SJSA1 (cell line): Measurements from ENCODE around the gene LRRC37A3. TPM values are rescaled to one million over a fixed set of nuclear protein-coding genes. Genes with fewer than 3 reads are reported as not detected.
"Not testable (repeated sequence)": the region's sequence is repeated elsewhere in the genome, so short reads cannot be mapped to it uniquely, and the experiment has no call there.

ENCODE experiments used
- DNase-seq, 2 experiments: peaks; one replicate each; pipeline ENCODE4 v3.0.0-alpha.2; 2015 to 2020; ENCODE audit warnings: low spot score in 2 of 2, low read depth in 1 of 2
- H3K27ac ChIP-seq: fragments of 250-450 bp; sonication (Bioruptor Pico); 2 replicates; pipeline ENCODE4 v1.5.1; 2020; ENCODE audit warnings: mild to moderate bottlenecking, moderate library complexity
- H3K27me3 ChIP-seq: fragments of 250-450 bp; sonication (Bioruptor Pico); replicated peaks from 2 replicates; pipeline ENCODE4 v1.5.1; 2020; ENCODE audit warnings: mild to moderate bottlenecking, moderate library complexity
- H3K36me3 ChIP-seq: fragments of 250-450 bp; sonication (Bioruptor Pico); 2 replicates; pipeline ENCODE4 v1.5.1; 2020; ENCODE audit warnings: mild to moderate bottlenecking
- H3K4me1 ChIP-seq: fragments of 250-450 bp; sonication (Bioruptor Pico); replicated peaks from 2 replicates; pipeline ENCODE4 v1.6.1; 2021; ENCODE audit warnings: mild to moderate bottlenecking
- H3K4me3 ChIP-seq: fragments of 250-450 bp; sonication (Bioruptor Pico); 2 replicates; pipeline ENCODE4 v1.5.1; 2020; ENCODE audit warnings: mild to moderate bottlenecking
- H3K9me3 ChIP-seq: fragments of 250-450 bp; sonication (Bioruptor Pico); replicated peaks from 2 replicates; pipeline ENCODE4 v1.5.1; 2020; ENCODE audit warnings: mild to moderate bottlenecking
- total RNA-seq: library from RNA; depleted of rRNA; stranded (reverse); fragments of >200 nt; shearing (Covaris generic); gene quantifications from 2 replicates; pipeline ENCODE4 v1.2.3, GENCODE V29; 2014

LRRC37A3 gene
- total RNA-seq, 1 experiment from 2014 or later, result 3.0 TPM

GRCh38 chr17:64936117-64936516, 16.8 kb upstream of the LRRC37A3 start:
- no peaks in the 10 kb centered on the region for H3K36me3 ChIP-seq
- H3K4me3 ChIP-seq, result no peak overlapping the region
- H3K27ac ChIP-seq, result no peak overlapping the region
- no peaks in the 10 kb centered on the region for H3K4me1 ChIP-seq
- no peaks in the 10 kb centered on the region for H3K27me3 ChIP-seq
- no peaks in the 10 kb centered on the region for H3K9me3 ChIP-seq
- DNase-seq, result no peak

DNA sequence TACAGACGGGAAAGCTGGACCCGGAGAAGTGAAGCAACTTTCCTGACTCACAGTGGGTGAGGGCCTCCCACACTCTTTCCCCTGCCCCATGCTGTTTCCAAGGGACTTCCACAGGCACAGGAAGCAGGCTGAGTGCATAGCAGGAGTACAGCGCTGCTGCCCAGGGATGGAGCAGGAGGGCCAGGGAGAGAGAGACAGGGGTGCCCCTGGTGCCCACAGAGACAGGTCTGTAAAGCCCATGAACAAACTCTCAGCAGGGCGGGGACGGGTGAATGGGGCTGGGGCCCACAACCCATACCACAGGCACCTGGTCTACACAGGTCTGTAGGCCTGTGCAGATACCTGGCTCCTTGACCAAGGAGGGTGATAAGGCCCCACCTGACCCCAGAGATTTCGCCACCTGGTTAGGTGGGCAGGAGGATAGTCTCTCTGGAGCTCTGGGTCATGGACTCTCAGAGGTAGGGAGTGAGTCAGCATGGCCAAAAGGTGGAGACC, 15.1 kb upstream of the LRRC37A3 start:
- not testable (repeated sequence) for DNase-seq, H3K4me3 ChIP-seq, H3K4me1 ChIP-seq, H3K36me3 ChIP-seq, H3K9me3 ChIP-seq, H3K27ac ChIP-seq, H3K27me3 ChIP-seq

GRCh38 chr17:64932850-64933249, 13.6 kb upstream of the LRRC37A3 start:
- not testable (repeated sequence) for H3K27me3 ChIP-seq, H3K4me3 ChIP-seq, DNase-seq, H3K4me1 ChIP-seq, H3K27ac ChIP-seq, H3K9me3 ChIP-seq, H3K36me3 ChIP-seq

- H3K4me1 ChIP-seq, result peaks cover 12% of the 10 kb centered on the region
These were observed 11.1 kb upstream of the LRRC37A3 start for GRCh38 chr17:64930374-64930773.

DNA sequence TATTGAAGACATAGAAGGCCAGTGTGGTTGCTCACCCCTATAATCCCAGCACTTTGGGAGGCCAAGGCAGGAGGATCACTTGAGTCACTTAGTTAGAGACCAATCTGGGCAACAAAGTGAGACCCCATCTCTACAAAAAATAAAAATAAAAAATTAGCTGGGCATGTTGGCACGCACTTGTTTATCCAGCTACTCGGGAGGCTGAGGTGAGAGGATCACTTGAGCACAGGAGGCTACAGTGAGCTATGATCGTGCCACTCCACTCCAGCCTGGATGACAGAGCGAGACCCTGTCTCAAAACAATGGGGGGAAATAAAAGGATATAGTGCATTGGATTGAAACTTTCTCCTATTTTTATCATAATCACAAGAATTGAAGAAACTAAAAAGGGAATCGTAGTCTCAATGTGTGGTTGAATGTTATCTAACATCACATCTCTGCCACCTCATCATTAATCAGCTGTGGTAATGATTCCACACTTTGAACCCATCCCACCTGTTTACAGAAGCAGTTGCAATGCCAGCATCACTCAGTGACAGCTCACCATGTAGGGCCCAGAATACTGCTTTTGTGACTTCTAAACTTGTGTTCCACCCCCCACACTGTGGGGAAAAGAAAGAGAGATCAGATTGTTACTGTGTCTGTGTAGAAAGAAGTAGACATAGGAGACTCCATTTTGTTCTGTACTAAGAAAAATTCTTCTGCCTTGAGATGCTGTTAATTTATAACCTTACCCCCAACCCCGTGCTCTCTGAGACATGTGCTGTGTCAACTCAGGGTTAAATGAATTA, 10.3 kb upstream of the LRRC37A3 start:
- Histone ChIP-seq H3K27ac (peak overlapping the region; percentile 33), H3K4me1 (peaks cover 12% of the 10 kb centered on the region)
- peak; percentile 67 to 78 for DNase-seq
- not testable (repeated sequence) for H3K36me3 ChIP-seq, H3K4me3 ChIP-seq, H3K9me3 ChIP-seq, H3K27me3 ChIP-seq

More at GRCh38 chr17:64930374-64930773, 11.1 kb upstream of the LRRC37A3 start:
- H3K36me3 ChIP-seq, H3K4me3 ChIP-seq, DNase-seq, H3K27me3 ChIP-seq, H3K9me3 ChIP-seq: not testable (repeated sequence)
- H3K27ac ChIP-seq, result peak overlapping the region; percentile 33; the same call in 1 of the 2 replicates

GRCh38 chr17:64928701-64929100, 9.4 kb upstream of the LRRC37A3 start:
- H3K4me3 ChIP-seq, H3K9me3 ChIP-seq, H3K27me3 ChIP-seq, H3K27ac ChIP-seq, H3K36me3 ChIP-seq, DNase-seq: not testable (repeated sequence)
- H3K4me1 ChIP-seq, result peaks cover 12% of the 10 kb centered on the region

DNA sequence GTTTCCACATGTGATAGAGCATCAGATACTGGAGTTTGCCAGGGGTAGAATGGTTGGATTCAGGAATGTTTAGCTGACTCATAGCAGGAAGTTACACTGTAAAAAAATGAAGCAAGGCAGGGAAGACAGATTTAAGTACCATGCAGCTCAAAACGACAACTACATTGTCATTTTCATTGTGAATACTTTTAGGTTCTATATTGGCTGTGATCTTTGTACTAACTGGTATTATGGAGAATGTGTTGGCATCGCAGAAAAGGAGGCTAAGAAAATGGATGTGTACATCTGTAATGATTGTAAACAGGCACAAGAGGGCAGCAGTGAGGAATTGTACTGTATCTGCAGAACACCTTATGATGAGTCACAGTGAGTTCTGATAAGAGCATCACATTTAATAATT, 8.2 kb upstream of the LRRC37A3 start:
- H3K27me3 ChIP-seq, H3K4me3 ChIP-seq: not testable (repeated sequence)

GRCh38 chr17:64926430-64926829, 7.2 kb upstream of the LRRC37A3 start:
- not testable (repeated sequence) for DNase-seq, H3K36me3 ChIP-seq, H3K27me3 ChIP-seq, H3K27ac ChIP-seq, H3K4me3 ChIP-seq, H3K9me3 ChIP-seq
- peaks cover 12% of the 10 kb centered on the region for H3K4me1 ChIP-seq

More for the DNA sequence above, 8.2 kb upstream of the LRRC37A3 start:
- not testable (repeated sequence) for H3K9me3 ChIP-seq, H3K36me3 ChIP-seq
- peak; percentile 77 to 84 for DNase-seq
- Histone ChIP-seq H3K4me1 (peaks cover 12% of the 10 kb centered on the region), H3K27ac (peak overlapping the region; percentile 26)

DNA sequence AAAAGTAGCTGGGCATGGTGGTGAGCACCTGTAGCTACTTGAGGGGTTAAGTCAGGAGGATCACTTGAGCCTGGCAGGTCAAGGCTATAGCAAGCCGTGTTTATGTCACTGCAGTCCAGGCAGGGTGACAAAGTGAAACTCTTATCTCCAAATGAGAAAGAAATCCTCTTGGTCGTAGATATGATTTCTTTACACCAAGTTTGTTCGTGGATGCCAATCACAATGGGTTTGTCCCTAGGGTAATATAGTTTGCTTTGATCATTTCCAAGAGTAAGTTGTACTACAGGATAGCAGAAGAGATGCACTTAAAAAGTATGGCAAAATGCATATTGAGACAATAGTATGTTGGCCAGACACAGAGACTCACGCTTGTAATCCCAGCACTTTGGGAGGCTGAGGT, 6.0 kb upstream of the LRRC37A3 start:
- H3K9me3 ChIP-seq, H3K36me3 ChIP-seq, H3K27ac ChIP-seq, H3K27me3 ChIP-seq, DNase-seq, H3K4me1 ChIP-seq, H3K4me3 ChIP-seq: not testable (repeated sequence)

DNA sequence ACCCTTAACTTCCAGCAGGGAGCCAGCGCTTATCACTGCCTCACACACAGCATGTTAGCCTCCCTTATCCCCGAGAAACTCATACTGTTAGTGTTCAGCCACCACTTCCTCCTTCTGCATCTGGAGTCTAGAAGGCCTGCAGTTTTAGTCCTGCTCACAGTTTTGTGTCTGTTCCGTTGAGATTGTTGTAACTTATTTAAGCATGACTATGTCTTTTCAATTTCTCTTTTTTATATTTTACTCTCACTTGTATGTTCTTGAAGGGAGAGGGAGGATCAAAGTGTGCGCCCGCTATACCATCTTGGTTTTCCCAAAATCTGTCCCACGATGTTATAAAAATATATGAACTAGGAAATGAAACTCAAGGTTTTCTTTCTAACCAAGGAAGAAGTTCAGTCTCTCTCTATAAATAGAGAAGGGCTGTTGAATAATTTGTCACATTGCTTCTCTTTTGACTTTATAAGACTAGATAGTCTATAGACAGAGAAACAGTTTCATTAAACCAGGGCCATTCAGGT, 3.8 kb upstream of the LRRC37A3 start:
- H3K36me3 ChIP-seq, H3K27ac ChIP-seq, H3K4me1 ChIP-seq, H3K9me3 ChIP-seq, DNase-seq, H3K4me3 ChIP-seq, H3K27me3 ChIP-seq: not testable (repeated sequence)

- H3K36me3 ChIP-seq, result peaks cover 3% of the 10 kb centered on the region; the same call in 1 of the 2 replicates
- DNase-seq, result no peak
- H3K4me3 ChIP-seq, result no peak overlapping the region
- no peaks in the 10 kb centered on the region for H3K27me3 ChIP-seq
- H3K9me3 ChIP-seq, result 0 out of 2 replicates have a peak, but pooled peaks cover 2% of the 10 kb centered on the region
- H3K27ac ChIP-seq, result no peak overlapping the region
- peaks cover 5% of the 10 kb centered on the region for H3K4me1 ChIP-seq
These were observed 1.3 kb upstream of the LRRC37A3 start for GRCh38 chr17:64920419-64921172.

- Histone ChIP-seq H3K4me3 (peak overlapping the region; percentile 70), H3K36me3 (peaks cover 3% of the 10 kb centered on the region; the same call in 1 of the 2 replicates), H3K27ac (peak overlapping the region; percentile 59), H3K4me1 (peaks cover 5% of the 10 kb centered on the region), H3K9me3 (0 out of 2 replicates have a peak, but pooled peaks cover 2% of the 10 kb centered on the region), H3K27me3 (no peaks in the 10 kb centered on the region)
- DNase-seq, result no peak
These were observed 744 bp upstream of the LRRC37A3 start for GRCh38 chr17:64920026-64920418.

DNA sequence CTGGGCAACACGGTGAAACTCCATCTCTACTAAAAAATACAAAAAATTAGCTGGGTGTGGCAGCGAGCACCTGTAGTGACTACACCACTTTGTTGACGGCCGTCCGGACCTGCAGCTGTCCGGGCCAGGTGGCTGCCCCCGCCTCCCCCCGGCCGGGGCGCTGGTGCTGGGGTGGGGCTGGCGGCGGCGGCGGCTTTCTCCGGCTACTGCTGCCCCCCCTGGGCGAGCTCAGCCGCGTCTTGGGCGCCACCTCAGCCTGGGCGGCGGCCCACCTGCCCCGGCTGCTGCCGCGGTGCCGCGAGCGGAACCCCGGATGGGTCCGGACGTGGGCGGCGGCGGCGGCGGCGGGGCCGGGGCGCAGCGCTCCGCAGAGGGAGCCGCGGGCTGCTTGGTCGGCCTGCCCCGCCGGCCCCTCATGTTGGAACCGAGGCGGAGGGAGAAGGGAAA, 413 bp downstream of the LRRC37A3 start:
- peak overlapping the region; percentile 70 for H3K4me3 ChIP-seq
- H3K36me3 ChIP-seq, H3K27me3 ChIP-seq, H3K4me1 ChIP-seq, H3K9me3 ChIP-seq: not testable (repeated sequence)
- DNase-seq, result peak in 1 of 2 experiments; percentile 54
- H3K27ac ChIP-seq, result peak overlapping the region; percentile 59

- not testable (repeated sequence) for H3K4me1 ChIP-seq, H3K27ac ChIP-seq, H3K27me3 ChIP-seq, H3K9me3 ChIP-seq, DNase-seq, H3K36me3 ChIP-seq, H3K4me3 ChIP-seq
These were observed 1.7 kb downstream of the LRRC37A3 start for GRCh38 chr17:64917540-64917939.
